Measurements from ENCODE around the gene CPED1.

DNA sequence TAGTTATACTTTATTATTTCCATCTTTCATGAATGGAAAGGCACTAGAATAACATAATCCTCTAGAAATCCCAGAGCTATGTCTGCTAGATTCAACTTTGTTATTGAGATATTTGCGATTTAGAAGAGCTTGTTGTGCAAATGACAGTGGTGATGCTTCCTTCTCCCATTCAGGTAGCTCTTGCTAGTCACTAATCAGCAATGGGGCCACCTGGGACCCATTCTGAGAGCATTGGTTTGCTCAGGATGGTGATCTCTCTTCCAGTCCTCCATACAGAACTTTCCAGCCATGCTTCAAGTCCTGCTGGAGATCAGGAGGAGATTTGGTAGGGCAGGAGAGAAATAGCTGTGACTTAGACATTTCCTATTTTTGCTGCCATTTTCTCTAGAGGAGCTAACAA lies 274.5 kb downstream of the CPED1 start:
- TF ChIP-seq POLR2AphosphoS5 (IDR thresholded peaks at IDR 0.05; ENCODE audit: low read depth, low read length) (no peak), TAF1 (IDR thresholded peaks at IDR 0.05; ENCODE audit: borderline replicate concordance, insufficient read depth, low read length) (no peak)
